WTC11 (cell line): ENCODE measurements around the gene COL18A1. TPM values are rescaled to one million over a fixed set of nuclear protein-coding genes. Genes with fewer than 3 reads are reported as not detected.

Experiments used
- ATAC-seq: fragments of 200-7000 bp; cut with Tn5 transposase; 2 replicates; pipeline ENCODE4 v1.10.0; 2021; ENCODE audit warnings: mild to moderate bottlenecking, moderate library complexity
- CTCF ChIA-PET: fragments of 300-600 bp; sonication (Branson Sonifier 250); formaldehyde crosslinking; loops from one replicate; lab custom pipeline; 2021; ENCODE audit warnings: antibody characterized with exemption; lab: Charles Lee
- POLR2A ChIA-PET: fragments of 350-600 bp; sonication (Branson Sonifier 250); formaldehyde crosslinking; loops from one replicate; lab custom pipeline; 2021; ENCODE audit warnings: antibody characterized with exemption; lab: Charles Lee
- DNase-seq: peaks from one replicate; pipeline ENCODE4 v3.0.0; 2021; ENCODE audit warnings: low spot score
- H3K27ac Mint-ChIP-seq: 2 replicates; pipeline ENCODE4 v1.8.0; 2021; ENCODE audit warnings: mixed read lengths
- H3K27me3 Mint-ChIP-seq: 2 replicates; pipeline ENCODE4 v1.8.0; 2021; ENCODE audit warnings: low read depth, mild to moderate bottlenecking, moderate library complexity, mixed read lengths
- H3K36me3 Mint-ChIP-seq: 2 replicates; pipeline ENCODE4 v1.8.0; 2021; ENCODE audit warnings: mixed read lengths
- H3K4me1 Mint-ChIP-seq: 2 replicates; pipeline ENCODE4 v1.8.0; 2022; ENCODE audit warnings: mixed read lengths
- H3K4me3 Mint-ChIP-seq: 2 replicates; pipeline ENCODE4 v1.8.0; 2021; ENCODE audit warnings: mild to moderate bottlenecking, moderate library complexity, mixed read lengths
- H3K9me3 Mint-ChIP-seq: 2 replicates; pipeline ENCODE4 v1.8.0; 2021; ENCODE audit warnings: mixed read lengths
- AR ChIP-seq: fragments of 250-450 bp; sonication (Bioruptor Pico); IDR thresholded peaks from 2 replicates; pipeline ENCODE4 v1.9.0; 2021; ENCODE audit warnings: mild to moderate bottlenecking
- CBFB ChIP-seq: sonication (generic); formaldehyde crosslinking; IDR thresholded peaks from 2 replicates; pipeline ENCODE4 v1.8.1; 2022; ENCODE audit warnings: mild to moderate bottlenecking, low read depth, missing genetic modification reagents
- FOXP1 ChIP-seq: sonication (generic); formaldehyde crosslinking; IDR thresholded peaks from 2 replicates; pipeline ENCODE4 v1.8.0; 2022; ENCODE audit warnings: missing genetic modification reagents, mild to moderate bottlenecking, moderate library complexity, borderline replicate concordance
- GABPB1 ChIP-seq: sonication (generic); formaldehyde crosslinking; IDR thresholded peaks from 2 replicates; pipeline ENCODE4 v1.8.1; 2023; ENCODE audit warnings: mild to moderate bottlenecking, missing genetic modification reagents
- GRHL2 ChIP-seq: fragments of 250-450 bp; sonication (Bioruptor Pico); IDR thresholded peaks from 2 replicates; pipeline ENCODE4 v1.8.0; 2022; ENCODE audit warnings: mild to moderate bottlenecking, moderate library complexity; ENCODE audit not compliant: insufficient replicate concordance, severe bottlenecking
- HMGXB4 ChIP-seq: sonication (generic); formaldehyde crosslinking; IDR thresholded peaks from 2 replicates; pipeline ENCODE4 v1.8.1; 2023; ENCODE audit warnings: mild to moderate bottlenecking, moderate library complexity, missing genetic modification reagents
- IRF1 ChIP-seq: sonication (generic); formaldehyde crosslinking; IDR thresholded peaks from 2 replicates; pipeline ENCODE4 v1.8.0; 2023; ENCODE audit warnings: missing genetic modification reagents
- MLX ChIP-seq: sonication (generic); formaldehyde crosslinking; IDR thresholded peaks from 2 replicates; pipeline ENCODE4 v1.8.1; 2023; ENCODE audit warnings: mild to moderate bottlenecking, missing genetic modification reagents, moderate library complexity
- MXD4 ChIP-seq: fragments of 250-450 bp; sonication (Bioruptor Pico); IDR thresholded peaks from 2 replicates; pipeline ENCODE4 v1.8.0; 2021; ENCODE audit warnings: mild to moderate bottlenecking, moderate library complexity, borderline replicate concordance
- NFATC4 ChIP-seq: fragments of 250-450 bp; sonication (Bioruptor Pico); IDR thresholded peaks from 2 replicates; pipeline ENCODE4 v1.9.0; 2021; ENCODE audit warnings: mild to moderate bottlenecking
- NFE2L1 ChIP-seq: sonication (generic); formaldehyde crosslinking; IDR thresholded peaks from 2 replicates; pipeline ENCODE4 v1.8.1; 2023; ENCODE audit warnings: missing genetic modification reagents
- NFYB ChIP-seq: sonication (generic); formaldehyde crosslinking; conservative IDR thresholded peaks from 2 replicates; pipeline ENCODE4 v1.8.0; 2022; ENCODE audit warnings: low read depth, missing genetic modification reagents
- OVOL2 ChIP-seq: fragments of 250-450 bp; sonication (Bioruptor Pico); IDR thresholded peaks from 2 replicates; pipeline ENCODE4 v1.9.0; 2021; ENCODE audit warnings: mild to moderate bottlenecking, borderline replicate concordance
- PRDM15 ChIP-seq: sonication (generic); formaldehyde crosslinking; IDR thresholded peaks from 2 replicates; pipeline ENCODE4 v1.8.0; 2022; ENCODE audit warnings: missing genetic modification reagents
- RORB ChIP-seq: fragments of 250-450 bp; sonication (Bioruptor Pico); IDR thresholded peaks from 2 replicates; pipeline ENCODE4 v1.9.0; 2021; ENCODE audit warnings: mild to moderate bottlenecking
- SP1 ChIP-seq: sonication (generic); formaldehyde crosslinking; conservative IDR thresholded peaks from 2 replicates; pipeline ENCODE4 v1.8.1; 2022; ENCODE audit warnings: missing genetic modification reagents
- TEAD1 ChIP-seq: sonication (generic); formaldehyde crosslinking; IDR thresholded peaks from 2 replicates; pipeline ENCODE4 v1.8.0; 2022; ENCODE audit warnings: mild to moderate bottlenecking, missing genetic modification reagents
- ZNF219 ChIP-seq: sonication (generic); formaldehyde crosslinking; IDR thresholded peaks from 2 replicates; pipeline ENCODE4 v1.8.0; 2023; ENCODE audit warnings: missing genetic modification reagents, mild to moderate bottlenecking, borderline replicate concordance
- ZNF232 ChIP-seq: sonication (generic); formaldehyde crosslinking; IDR thresholded peaks from 2 replicates; pipeline ENCODE4 v1.8.0; 2022; ENCODE audit warnings: mild to moderate bottlenecking, missing genetic modification reagents
- total RNA-seq: library from RNA; stranded (reverse); gene quantifications from 3 replicates; pipeline ENCODE4 v1.2.3, GENCODE V29; 2021

Gene COL18A1
- total RNA-seq, 1 experiment from 2014 or later: 231 TPM

GRCh38 chr21:45533361-45533845 lies 128.4 kb downstream of the COL18A1 start:
- ATAC-seq: no peak
- Mint-ChIP-seq H3K27ac (no peak overlapping the region), H3K27me3 (no peaks in the 10 kb centered on the region)
- TF ChIP-seq FOXP1: no peak
- no peak for TF ChIP-seq TEAD1 (CRISPR knock-in tag)
- no peak for TF ChIP-seq CBFB (CRISPR knock-in tag)
- TF ChIP-seq NFE2L1: no peak
- no peak for TF ChIP-seq ZNF219 (CRISPR knock-in tag)
- no peak for TF ChIP-seq NFYB (CRISPR knock-in tag)
- no peak for TF ChIP-seq GABPB1 (CRISPR knock-in tag)
- no peak for TF ChIP-seq HMGXB4 (CRISPR knock-in tag)
- TF ChIP-seq IRF1 (CRISPR knock-in tag): no peak
- TF ChIP-seq RORB: no peak
- TF ChIP-seq ZNF232 (CRISPR knock-in tag): no peak
- TF ChIP-seq AR (CRISPR knock-in tag): no peak
- no peak for TF ChIP-seq NFATC4 (CRISPR knock-in tag)
- TF ChIP-seq PRDM15 (CRISPR knock-in tag): no peak
- no peak for TF ChIP-seq MLX (CRISPR knock-in tag)
- no peak for TF ChIP-seq SP1 (CRISPR knock-in tag)
- no peak for TF ChIP-seq MXD4 (CRISPR knock-in tag)
- no peak for TF ChIP-seq OVOL2 (CRISPR knock-in tag)
- TF ChIP-seq GRHL2: no peak
- TF ChIP-seq, all 79 proteins: peak for 0
- DNase-seq: peak; percentile 5
- H3K9me3 Mint-ChIP-seq: no peaks in the 10 kb centered on the region
- ChIA-PET POLR2A (no interaction called here), CTCF (interaction anchor here (1.3 kb wide), 1 partner anchor 19 kb away, joined by 3 read pairs; no protein-coding TSS in a partner anchor)
- no peaks in the 10 kb centered on the region for H3K4me1 Mint-ChIP-seq
- H3K36me3 Mint-ChIP-seq: peaks cover 16% of the 10 kb centered on the region
- H3K4me3 Mint-ChIP-seq: no peak overlapping the region
